ENCODE data around the gene PPP6R3.
"Not testable (repeated sequence)": the region's sequence is repeated elsewhere in the genome, so short reads cannot be mapped to it uniquely, and the experiment has no call there.

The PPP6R3 gene, protein sequence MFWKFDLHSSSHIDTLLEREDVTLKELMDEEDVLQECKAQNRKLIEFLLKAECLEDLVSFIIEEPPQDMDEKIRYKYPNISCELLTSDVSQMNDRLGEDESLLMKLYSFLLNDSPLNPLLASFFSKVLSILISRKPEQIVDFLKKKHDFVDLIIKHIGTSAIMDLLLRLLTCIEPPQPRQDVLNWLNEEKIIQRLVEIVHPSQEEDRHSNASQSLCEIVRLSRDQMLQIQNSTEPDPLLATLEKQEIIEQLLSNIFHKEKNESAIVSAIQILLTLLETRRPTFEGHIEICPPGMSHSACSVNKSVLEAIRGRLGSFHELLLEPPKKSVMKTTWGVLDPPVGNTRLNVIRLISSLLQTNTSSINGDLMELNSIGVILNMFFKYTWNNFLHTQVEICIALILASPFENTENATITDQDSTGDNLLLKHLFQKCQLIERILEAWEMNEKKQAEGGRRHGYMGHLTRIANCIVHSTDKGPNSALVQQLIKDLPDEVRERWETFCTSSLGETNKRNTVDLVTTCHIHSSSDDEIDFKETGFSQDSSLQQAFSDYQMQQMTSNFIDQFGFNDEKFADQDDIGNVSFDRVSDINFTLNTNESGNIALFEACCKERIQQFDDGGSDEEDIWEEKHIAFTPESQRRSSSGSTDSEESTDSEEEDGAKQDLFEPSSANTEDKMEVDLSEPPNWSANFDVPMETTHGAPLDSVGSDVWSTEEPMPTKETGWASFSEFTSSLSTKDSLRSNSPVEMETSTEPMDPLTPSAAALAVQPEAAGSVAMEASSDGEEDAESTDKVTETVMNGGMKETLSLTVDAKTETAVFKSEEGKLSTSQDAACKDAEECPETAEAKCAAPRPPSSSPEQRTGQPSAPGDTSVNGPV

DNA sequence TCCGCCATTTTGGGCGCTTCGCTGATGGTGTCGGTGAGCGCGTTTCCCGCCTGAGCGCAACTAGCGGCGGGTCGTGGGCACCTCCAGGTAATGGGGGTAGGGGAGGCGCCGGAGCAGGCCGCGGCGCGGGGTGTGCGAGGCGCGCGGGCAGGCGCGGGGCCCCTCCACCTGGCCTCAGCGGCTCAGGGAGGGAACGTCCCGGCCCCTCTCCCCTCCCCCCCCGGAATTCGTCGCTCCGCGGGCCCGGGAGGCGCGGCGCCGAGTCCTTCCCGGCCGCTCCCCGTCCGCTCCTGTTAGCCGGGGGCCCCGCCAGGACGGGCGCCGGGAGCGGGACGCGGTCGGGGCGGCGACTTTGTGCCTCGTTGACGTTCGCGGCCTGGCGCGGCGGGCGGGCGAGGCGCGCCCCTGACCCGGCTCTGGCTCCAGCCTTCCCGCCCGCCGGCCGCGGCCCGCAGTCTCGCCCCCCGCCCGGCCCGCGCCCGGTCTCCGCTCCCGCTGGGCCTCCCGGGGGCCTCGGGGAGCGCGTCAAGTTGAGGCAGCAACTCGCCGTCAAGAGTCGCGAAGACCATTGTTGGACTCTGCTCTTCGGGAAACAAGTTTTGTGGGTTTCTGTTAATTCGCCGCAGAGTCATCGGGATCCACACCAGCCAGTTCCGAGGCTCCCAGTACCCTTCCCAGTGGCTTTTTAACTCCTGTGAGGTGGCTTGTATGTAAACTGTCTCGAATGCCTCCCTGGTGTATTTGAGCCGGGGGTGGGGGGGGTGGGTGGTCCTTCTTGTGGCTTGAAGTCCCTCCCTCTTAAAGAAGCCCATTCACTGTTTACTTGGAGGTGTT, at the start of gene PPP6R3:
Gene PPP6R3 (plus strand): TSS at position 12 of the 834 bp plus-strand sequence. CDS start 76,913 bp downstream, outside the sequence.
- no peak for DNase-seq

DNA sequence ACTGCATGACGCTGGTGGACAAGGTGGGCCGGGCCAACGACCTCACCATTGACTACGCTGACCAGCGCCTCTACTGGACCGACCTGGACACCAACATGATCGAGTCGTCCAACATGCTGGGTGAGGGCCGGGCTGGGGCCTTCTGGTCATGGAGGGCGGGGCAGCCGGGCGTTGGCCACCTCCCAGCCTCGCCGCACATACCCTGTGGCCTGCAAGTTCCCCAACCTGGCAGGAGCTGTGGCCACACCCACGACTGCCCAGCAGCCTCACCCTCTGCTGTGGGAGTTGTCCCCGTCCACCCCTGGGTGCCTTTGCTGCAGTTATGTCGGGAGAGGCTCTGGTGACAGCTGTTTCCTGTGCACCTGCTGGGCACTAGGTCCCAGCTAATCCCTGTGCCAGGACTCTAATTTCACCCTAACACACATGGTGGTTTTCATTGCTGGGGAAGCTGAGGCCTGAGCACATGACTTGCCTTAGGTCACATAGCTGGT, 49.0 kb upstream of the PPP6R3 start:
- no peak for DNase-seq

DNA sequence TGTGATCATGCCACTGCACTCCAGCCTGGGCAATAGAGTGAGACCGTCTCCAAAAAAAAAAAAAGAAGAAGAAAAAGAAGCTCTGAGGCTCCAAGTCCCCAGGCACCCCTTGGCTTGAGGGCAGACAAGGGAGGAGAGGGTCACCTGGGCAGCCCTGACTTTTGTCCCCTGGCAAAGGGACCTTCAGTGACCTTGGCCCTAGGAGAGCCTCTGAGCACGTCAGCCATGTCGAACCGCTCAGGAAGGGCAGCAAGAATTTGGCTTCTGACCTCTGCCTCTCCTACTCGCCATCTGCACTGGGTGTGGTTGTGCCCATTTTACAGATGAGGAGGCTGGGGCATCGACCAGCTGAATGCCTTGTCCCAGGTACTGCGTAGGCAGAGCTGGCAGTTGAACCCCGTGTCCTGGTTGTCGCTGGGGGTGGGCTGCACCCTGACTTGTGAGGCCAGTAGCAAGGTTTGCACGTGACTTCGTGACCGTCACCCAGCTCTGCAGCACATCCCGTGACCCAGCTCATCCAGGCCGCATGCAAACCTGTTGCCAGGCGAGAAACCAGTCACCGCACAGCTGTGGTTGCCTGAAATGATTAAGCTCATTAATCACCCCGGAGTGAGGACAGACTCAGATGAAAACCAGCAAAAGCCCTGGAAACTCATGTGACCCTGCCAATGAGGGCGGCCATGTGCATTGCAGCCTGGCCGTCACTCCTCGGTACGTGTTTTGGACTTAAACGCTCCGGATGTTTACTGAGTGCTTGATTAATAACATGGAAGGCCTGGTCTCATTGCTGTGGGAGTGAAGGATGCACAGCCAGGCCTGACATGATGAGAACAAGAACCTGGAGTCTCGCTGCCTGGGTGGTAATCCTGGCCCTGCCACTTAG, 47.7 kb upstream of the PPP6R3 start:
- peak; percentile 43 for DNase-seq

DNA sequence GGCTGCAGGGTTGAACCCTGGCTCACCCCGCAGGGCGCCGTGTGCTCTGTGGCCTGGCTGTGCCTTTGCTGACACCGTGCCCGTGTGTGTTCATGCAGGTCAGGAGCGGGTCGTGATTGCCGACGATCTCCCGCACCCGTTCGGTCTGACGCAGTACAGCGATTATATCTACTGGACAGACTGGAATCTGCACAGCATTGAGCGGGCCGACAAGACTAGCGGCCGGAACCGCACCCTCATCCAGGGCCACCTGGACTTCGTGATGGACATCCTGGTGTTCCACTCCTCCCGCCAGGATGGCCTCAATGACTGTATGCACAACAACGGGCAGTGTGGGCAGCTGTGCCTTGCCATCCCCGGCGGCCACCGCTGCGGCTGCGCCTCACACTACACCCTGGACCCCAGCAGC, 47.0 kb upstream of the PPP6R3 start:
- no peak for DNase-seq

DNA sequence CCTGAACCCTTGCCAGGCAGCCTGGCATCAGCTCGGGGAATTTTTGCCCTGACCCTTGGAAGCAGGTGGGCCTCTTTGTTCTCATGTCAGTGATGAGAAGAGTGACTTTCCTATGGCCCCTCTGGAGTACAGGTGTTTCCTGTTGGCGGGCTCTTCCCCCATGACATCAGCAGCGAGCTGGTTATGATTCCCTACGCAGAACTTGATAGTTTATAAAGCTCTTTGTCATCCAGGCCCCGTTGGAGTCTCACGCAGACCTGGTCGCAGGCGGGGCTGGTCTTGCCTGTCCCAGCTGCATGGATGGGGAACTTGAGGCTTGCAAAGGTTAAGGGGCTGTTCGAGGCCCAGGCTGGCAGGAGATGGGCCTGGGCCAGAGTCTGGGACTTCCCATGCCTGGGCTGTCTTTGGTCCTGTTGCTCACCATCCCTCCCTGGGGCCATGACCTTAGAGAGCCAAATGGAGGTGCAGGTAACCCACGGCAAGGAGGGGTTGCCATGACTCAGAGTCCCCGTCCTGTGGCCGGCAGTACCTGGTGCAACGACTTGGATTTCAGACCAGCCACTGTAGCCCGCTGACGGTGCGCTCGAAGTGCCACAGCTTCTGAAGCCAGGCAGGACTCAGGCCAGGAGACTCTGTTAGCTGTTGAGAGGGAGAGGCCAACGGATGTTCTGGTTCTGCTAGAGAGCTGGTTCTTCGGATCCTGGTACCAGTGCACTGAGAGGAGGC, 45.9 kb upstream of the PPP6R3 start:
- no peak for DNase-seq

DNA sequence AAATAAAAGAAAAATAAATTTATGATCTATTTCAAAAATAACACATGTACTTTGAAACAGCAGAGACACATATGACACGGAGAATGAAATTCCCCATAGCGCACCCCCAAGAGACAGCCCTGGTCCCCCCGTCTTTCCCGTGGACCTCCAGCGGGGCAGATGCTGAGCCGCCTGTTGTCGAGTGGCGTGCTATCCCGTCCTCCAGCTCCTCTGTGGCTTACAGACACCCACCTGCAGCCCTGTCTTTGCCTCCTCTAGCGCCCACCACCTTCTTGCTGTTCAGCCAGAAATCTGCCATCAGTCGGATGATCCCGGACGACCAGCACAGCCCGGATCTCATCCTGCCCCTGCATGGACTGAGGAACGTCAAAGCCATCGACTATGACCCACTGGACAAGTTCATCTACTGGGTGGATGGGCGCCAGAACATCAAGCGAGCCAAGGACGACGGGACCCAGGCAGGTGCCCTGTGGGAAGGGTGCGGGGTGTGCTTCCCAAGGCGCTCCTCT, 44.4 kb upstream of the PPP6R3 start:
- no peak for DNase-seq

DNA sequence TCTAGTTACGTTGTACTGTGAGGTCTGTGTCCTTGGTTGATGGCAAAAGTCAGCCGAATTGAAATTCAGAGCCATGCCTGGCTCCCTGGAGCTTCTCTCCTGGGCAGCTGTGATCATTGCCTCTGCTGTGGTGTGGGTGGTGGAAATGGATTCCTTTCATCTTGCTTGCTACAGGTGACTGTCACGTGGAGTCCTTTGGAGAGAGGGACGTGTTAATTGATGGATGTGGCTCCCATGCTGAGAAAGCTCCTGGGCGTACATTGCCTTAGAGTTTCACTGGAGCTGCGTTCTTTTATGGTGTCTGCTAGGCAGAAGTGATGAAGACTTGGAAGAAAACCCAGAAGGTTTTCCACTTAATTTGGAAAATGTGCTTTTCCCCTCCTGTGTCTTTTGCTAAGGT, 41.9 kb upstream of the PPP6R3 start:
- no peak for DNase-seq

DNA sequence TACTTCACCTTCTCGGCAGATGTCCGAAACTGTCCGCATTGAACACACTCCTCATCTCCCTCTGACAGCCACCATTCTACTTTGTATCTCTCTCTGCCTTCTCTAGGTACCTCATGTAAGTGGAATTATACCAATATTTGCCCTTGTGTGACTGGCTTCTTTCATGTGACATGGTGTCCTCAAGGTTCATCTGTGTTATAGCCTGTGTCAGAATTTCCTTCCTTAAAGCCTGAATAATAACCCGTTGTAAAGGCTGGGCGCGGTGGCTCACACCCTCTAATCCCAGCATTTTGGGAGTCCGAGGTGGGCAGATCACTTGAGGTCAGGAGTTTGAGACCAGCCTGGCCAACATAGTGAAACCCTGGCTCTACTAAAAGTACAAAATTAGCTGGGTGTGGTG, 40.4 kb upstream of the PPP6R3 start:
- DNase-seq, result no peak

DNA sequence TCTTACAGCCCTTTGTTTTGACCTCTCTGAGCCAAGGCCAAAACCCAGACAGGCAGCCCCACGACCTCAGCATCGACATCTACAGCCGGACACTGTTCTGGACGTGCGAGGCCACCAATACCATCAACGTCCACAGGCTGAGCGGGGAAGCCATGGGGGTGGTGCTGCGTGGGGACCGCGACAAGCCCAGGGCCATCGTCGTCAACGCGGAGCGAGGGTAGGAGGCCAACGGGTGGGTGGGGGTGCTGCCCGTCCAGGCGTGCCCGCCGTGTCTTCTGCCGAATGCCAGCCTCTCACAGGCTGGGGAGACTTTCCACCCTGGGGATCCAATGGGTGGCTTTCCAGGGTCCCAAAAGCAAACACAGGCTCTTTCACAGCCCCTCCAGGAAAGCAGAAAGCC, 37.1 kb upstream of the PPP6R3 start:
- DNase-seq, result no peak

DNA sequence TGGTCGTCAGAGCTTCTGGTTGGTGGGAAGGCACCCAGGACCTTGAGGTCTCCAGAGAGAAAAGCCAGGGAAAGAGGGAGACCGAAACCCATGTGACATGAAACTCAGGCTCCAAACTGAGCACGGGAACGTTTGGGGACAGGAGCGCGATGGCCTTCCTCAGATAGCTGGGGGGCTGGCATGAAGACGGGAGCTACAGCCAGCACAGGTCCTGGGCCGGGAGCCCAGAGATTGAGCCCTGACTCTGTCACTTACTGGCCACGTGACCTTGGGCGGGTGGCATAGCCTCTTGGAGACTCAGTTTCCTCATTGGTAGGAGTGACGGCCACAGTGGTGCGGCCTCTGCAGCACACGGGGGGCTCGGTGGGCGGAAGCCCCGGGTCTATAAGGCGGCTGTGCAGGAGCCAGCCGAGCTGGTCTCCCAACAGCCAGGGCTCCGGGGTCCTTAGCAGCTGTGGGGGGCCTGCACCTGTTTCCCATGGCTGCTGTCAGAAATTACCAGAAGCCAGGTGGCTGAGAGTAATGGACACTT, 36.4 kb upstream of the PPP6R3 start:
- DNase-seq, result no peak

DNA sequence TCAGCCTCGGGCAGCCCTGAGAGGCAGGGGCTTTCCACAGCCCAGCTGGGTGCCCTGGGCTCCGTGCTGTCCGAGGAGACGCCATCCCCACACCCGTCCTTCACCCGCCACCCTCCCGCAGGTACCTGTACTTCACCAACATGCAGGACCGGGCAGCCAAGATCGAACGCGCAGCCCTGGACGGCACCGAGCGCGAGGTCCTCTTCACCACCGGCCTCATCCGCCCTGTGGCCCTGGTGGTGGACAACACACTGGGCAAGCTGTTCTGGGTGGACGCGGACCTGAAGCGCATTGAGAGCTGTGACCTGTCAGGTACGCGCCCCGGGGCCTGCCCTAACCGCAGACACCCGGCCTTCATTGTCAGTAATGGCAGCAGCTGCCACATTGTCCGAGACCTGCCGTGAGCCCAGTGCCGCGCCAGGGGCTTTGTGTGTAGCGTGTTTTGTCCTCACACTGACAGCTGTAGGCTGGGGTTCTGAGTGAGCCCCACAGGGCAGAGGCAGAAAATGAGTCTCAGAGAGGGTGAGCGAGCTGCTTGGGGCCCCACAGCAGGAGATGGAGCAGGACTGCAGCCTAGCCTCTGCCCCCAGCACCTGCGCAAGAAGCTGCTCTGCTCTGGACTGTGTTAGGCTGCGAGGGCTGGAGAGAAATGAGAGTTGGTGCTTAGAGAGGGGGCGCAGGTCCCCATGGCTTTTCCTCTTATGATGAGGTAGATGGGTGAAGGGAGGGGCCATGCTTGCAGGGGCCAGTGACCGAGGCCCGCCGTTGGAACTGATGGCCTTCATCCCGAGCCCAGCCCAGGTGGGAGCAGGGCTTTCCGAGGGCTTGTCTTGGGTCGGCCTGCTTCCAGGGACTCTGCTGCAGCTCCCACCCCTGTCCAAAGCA, 35.3 kb upstream of the PPP6R3 start:
- DNase-seq, result no peak

DNA sequence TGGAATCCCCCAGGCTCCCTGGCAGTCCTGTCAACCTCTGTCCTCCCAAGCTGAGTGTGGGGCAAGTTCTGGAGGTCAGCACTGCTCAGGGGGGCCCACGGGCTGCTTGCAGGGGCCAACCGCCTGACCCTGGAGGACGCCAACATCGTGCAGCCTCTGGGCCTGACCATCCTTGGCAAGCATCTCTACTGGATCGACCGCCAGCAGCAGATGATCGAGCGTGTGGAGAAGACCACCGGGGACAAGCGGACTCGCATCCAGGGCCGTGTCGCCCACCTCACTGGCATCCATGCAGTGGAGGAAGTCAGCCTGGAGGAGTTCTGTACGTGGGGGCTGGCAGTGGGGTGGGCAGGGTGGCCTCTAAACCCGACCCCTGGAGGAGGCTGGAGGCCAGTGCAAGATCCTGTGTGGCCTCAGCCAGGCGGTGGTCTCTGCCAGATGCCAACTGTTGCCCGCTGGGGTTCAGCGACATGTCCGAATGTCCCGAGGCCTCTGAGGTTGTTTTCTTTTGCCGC, 34.6 kb upstream of the PPP6R3 start:
- DNase-seq, result no peak

DNA sequence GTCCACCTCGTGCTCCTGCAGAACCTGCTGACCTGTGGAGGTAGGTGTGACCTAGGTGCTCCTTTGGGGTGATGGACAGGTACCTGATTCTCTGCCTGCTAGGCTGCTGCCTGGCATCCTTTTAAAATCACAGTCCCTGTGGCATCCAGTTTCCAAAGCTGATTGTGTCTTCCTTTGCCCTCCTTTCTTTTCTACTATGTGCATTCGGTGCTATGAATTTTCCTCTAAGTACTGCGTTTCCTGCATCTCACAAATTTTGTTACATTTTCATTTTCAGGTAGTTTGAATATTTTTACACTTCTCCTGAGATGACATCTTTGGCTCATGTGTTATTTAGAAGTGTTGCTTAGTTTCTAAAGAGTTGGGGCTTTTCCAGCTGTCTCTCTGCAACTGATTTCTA, 30.9 kb upstream of the PPP6R3 start:
- DNase-seq, result no peak

DNA sequence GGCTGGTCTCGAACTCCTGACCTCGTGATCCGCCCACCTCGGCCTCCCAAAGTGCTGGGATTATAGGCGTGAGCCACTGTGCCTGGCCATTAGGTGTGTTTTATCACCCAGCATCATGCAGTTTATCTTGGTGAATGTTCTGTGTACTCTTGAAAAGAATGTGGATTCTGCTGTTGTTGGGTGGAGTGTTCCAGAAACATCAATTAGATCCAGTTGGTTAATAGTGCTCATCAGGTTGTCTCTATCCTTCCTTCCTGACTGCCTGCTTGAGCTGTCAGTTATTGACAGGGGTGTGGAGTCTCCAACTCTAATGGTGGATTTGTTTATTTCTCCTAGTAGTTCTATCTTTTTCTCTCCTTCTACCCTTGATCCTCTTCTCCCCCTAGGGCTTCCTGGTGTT, 30.2 kb upstream of the PPP6R3 start:
- DNase-seq, result no peak

DNA sequence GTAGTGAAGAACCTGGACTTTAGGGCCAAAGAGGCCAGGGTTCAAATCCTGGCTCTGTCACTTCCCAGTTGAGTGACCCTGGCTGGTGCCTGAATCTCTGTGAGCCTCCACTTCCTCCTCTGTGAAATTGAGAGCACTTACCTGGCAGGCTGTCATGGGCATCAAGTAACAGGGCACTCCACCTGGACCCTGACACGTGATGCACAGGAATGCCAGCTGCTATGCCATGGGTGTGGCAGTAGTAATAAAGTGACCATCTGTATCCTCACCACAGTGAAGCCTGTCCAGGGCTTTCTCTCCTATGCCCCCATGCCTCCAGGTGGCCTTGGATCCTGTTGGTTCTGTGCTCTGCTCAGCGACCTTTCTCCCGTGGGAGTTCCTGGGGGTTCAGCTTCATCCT, 29.8 kb upstream of the PPP6R3 start:
- no peak for DNase-seq

DNA sequence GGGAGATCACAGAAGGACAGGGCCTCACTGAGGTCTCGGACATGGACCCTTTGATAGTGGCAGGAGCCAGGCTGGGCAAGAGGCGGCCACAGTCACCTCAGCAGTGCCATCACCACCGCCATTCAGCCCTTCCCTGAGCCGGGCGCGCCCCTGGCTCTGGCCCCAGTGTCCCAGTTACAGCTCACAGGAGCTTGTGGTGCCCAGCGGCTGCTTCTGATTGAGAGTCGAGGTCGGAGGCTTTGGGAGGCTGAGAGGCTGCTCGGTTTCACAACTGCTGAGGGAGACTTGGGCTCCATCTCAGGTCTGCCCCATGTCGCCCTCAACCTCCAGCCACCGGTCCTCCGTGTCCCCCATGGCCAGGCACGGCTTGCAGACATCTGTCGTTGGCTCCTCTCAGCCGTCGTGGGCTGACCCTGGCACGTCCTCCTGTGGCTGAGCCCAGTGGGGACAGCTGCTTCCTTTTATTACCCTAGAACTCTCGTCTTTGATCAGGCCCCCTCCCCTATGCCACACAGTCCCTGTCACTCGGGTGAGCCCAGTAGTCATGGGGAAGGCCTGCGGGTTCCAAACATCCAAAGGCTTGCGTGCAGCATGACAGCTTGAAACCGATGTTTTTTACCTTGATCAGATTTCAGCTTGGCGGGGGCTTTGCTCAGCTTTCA, 28.4 kb upstream of the PPP6R3 start:
- no peak for DNase-seq

DNA sequence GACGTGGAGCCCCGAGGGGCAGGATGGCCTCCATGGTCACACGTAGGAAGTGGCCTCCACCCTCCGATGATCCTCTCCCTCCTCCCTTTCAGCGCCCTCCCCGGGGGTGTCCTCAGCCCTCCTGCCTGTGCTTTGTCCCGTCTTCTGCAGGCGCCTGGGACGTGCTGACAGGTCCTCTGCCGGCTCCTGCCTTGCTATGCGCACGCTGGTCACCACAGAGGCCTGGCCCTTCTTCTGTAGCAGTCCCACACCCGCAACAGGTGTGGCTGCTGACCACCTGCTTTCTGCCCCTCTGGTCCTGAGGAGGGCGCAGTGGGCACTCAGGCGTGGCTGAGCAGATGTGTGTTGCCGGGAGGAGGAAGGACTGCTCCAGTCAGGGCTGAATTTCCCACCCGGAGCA, 27.7 kb upstream of the PPP6R3 start:
- DNase-seq, result no peak

DNA sequence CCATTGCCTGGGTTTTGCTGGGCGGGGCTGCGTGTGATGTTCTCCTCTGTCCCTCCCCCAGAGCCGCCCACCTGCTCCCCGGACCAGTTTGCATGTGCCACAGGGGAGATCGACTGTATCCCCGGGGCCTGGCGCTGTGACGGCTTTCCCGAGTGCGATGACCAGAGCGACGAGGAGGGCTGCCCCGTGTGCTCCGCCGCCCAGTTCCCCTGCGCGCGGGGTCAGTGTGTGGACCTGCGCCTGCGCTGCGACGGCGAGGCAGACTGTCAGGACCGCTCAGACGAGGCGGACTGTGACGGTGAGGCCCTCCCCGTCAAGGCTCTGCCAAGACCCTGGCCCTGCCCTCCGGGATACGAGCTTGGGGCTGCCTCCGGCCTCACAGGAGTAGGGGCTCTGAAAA, 27.0 kb upstream of the PPP6R3 start:
- no peak for DNase-seq

DNA sequence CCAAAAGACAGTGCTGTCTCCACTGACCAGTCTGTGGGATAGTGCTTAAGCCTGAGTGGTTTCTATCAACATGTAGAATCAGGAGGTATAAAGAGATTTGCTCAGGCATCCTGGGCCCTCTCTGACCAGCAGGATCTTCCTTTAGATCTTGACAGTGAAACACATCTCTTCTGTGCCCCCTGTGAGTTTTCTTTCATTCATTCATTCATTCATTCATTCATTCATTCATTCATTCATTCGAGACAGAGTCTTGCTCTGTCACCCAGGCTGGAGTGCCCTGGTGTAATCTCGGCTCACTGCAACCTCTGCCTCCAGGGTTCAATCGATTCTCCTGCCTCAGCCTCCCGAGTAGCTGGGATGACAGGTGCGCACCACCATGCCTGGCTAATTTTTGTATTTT, 26.4 kb upstream of the PPP6R3 start:
- not testable (repeated sequence) for DNase-seq
